SK-N-SH (cell line): ENCODE measurements around the gene UNC5B. TPM values are rescaled to one million over a fixed set of nuclear protein-coding genes. Genes with fewer than 3 reads are reported as not detected.

Experiments used
- CTCF ChIA-PET: fragments of 300-600, 350-600 bp; formaldehyde crosslinking; extraction: SDS; loops from one replicate; lab custom pipeline; 2021; lab: Yijun Ruan, JAX
- POLR2A ChIA-PET: fragments of 350-600 bp; sonication (Branson Sonifier 250); formaldehyde crosslinking; extraction: SDS; loops from one replicate; lab custom pipeline; 2020; ENCODE audit warnings: antibody characterized with exemption, inconsistent platforms; lab: Yijun Ruan, JAX
- DNase-seq: peaks from one replicate; pipeline ENCODE4 v3.0.0; 2012
- H2AFZ ChIP-seq: fragments of 200-600 bp; sonication (generic); 2 replicates; pipeline ENCODE4 v1.8.1; 2016; ENCODE audit warnings: antibody characterized with exemption, mild to moderate bottlenecking, low read depth
- H3F3A ChIP-seq: fragments of 200-600 bp; sonication (generic); replicated peaks from 2 replicates; pipeline ENCODE3; 2016; ENCODE audit warnings: antibody characterized with exemption, mild to moderate bottlenecking; ENCODE audit not compliant: insufficient read depth
- H3K27ac ChIP-seq, 2 experiments: fragments of 200-500 bp in 1 of 2; fragments of 200-600 bp in 1 of 2; sonication (Bioruptor generic) in 1 of 2; sonication (generic), shearing (Covaris generic) in 1 of 2; 2 replicates each; pipeline versions ENCODE4 v1.5.1 to v1.6.1; 2014 to 2016; ENCODE audit warnings: low read depth in 2 of 2, inconsistent platforms in 1 of 2, low read length in 1 of 2, mild to moderate bottlenecking in 1 of 2, mixed read lengths in 1 of 2
- H3K27me3 ChIP-seq: fragments of 200-600 bp; sonication (generic), shearing (Covaris generic); 2 replicates; pipeline ENCODE4 v1.6.1; 2016; ENCODE audit warnings: mixed run types; ENCODE audit not compliant: insufficient read depth
- H3K36me3 ChIP-seq, 2 experiments: fragments of 200-500 bp in 1 of 2; fragments of 200-600 bp in 1 of 2; sonication (Bioruptor generic) in 1 of 2; sonication (generic) in 1 of 2; replicated peaks in 1 of 2; 2 replicates each; pipeline versions ENCODE3 to v1.5.1; 2014 to 2016; ENCODE audit warnings: low read length in 1 of 2, mild to moderate bottlenecking in 1 of 2; ENCODE audit not compliant: insufficient read depth in 2 of 2, control insufficient read depth in 1 of 2
- H3K4me1 ChIP-seq, 2 experiments: fragments of 200-500 bp in 1 of 2; fragments of 200-600 bp in 1 of 2; sonication (Bioruptor generic) in 1 of 2; sonication (generic), shearing (Covaris generic) in 1 of 2; 2 replicates each; pipeline versions ENCODE4 v1.5.1 to v1.6.1; 2014 to 2016; ENCODE audit warnings: low read depth in 1 of 2, low read length in 1 of 2, mixed run types in 1 of 2; ENCODE audit not compliant: insufficient read depth in 2 of 2, control insufficient read depth in 1 of 2
- H3K4me2 ChIP-seq: fragments of 200-600 bp; sonication (generic), shearing (Covaris generic); 2 replicates; pipeline ENCODE4 v1.6.1; 2017; ENCODE audit warnings: mixed run types
- H3K4me3 ChIP-seq, 2 experiments: fragments of 200-500 bp in 1 of 2; fragments of 200-600 bp in 1 of 2; sonication (Bioruptor generic) in 1 of 2; sonication (generic), shearing (Covaris generic) in 1 of 2; 2 replicates each; pipeline versions ENCODE4 v1.5.1 to v1.8.1; 2014 to 2016; ENCODE audit warnings: low read depth in 2 of 2, inconsistent platforms in 1 of 2, low read length in 1 of 2, mild to moderate bottlenecking in 1 of 2, mixed read lengths in 1 of 2, moderate library complexity in 1 of 2
- H3K79me2 ChIP-seq: fragments of 200-600 bp; sonication (generic); 2 replicates; pipeline ENCODE4 v1.8.1; 2017; ENCODE audit warnings: mild to moderate bottlenecking; ENCODE audit not compliant: insufficient read depth
- H3K9ac ChIP-seq: fragments of 200-600 bp; sonication (generic); 2 replicates; pipeline ENCODE4 v1.6.1; 2017; ENCODE audit warnings: mixed run types
- H3K9me2 ChIP-seq: fragments of 200-600 bp; sonication (generic); 2 replicates; pipeline ENCODE4 v1.6.1; 2017; ENCODE audit warnings: mixed run types
- H3K9me3 ChIP-seq: fragments of 200-600 bp; sonication (generic); 2 replicates; pipeline ENCODE4 v1.6.1; 2017; ENCODE audit warnings: mixed run types, mild to moderate bottlenecking, moderate library complexity
- H4K20me1 ChIP-seq: fragments of 200-600 bp; sonication (generic); 2 replicates; pipeline ENCODE4 v1.6.1; 2017; ENCODE audit warnings: mild to moderate bottlenecking, mixed run types; ENCODE audit not compliant: insufficient read depth
- ELF1 ChIP-seq: IDR thresholded peaks from 2 replicates; pipeline ENCODE4 v1.4.0; 2012
- EP300 ChIP-seq, 2 experiments: IDR thresholded peaks; 2 replicates each; pipeline versions ENCODE4 v1.4.0 to v1.6.1; 2012; ENCODE audit warnings: borderline replicate concordance in 1 of 2, low read depth in 1 of 2, low read length in 1 of 2
- FOSL2 ChIP-seq: IDR thresholded peaks from 2 replicates; pipeline ENCODE4 v1.4.0; 2012; ENCODE audit warnings: low read depth, mild to moderate bottlenecking, moderate library complexity, borderline replicate concordance
- FOXJ3 ChIP-seq: sonication (generic); formaldehyde crosslinking; IDR thresholded peaks from 2 replicates; pipeline ENCODE4 v1.5.1; 2020; ENCODE audit warnings: mild to moderate bottlenecking, missing genetic modification reagents
- FOXM1 ChIP-seq: IDR thresholded peaks from 2 replicates; pipeline ENCODE4 v1.4.0; 2012; ENCODE audit warnings: low read depth, mild to moderate bottlenecking
- GABPA ChIP-seq: IDR thresholded peaks from 2 replicates; pipeline ENCODE4 v1.4.0; 2012; ENCODE audit warnings: low read depth, mild to moderate bottlenecking
- IRF3 ChIP-seq: fragments of 150-350 bp; IDR thresholded peaks from 2 replicates; pipeline ENCODE4 v1.6.1; 2016; ENCODE audit warnings: mild to moderate bottlenecking, low read depth, low read length
- JUND ChIP-seq: IDR thresholded peaks from 2 replicates; pipeline ENCODE4 v1.4.0; 2012
- MAX ChIP-seq: IDR thresholded peaks from 2 replicates; pipeline ENCODE4 v1.4.0; 2012; ENCODE audit warnings: low read depth
- MXI1 ChIP-seq: IDR thresholded peaks from 2 replicates; pipeline ENCODE4 v1.6.1; 2012; ENCODE audit warnings: mild to moderate bottlenecking, low read depth, low read length, improper control_type of control experiment
- NRF1 ChIP-seq: IDR thresholded peaks from 2 replicates; pipeline ENCODE4 v1.6.1; 2012; ENCODE audit warnings: low read depth, mild to moderate bottlenecking, low read length
- PBX3 ChIP-seq: IDR thresholded peaks from 2 replicates; pipeline ENCODE4; 2012
- POLR2AphosphoS5 ChIP-seq: IDR thresholded peaks from 2 replicates; pipeline ENCODE4 v1.6.1; 2012; ENCODE audit warnings: low read depth, low read length
- REST ChIP-seq: IDR thresholded peaks from 2 replicates; pipeline ENCODE4 v1.6.1; 2012; ENCODE audit warnings: mild to moderate bottlenecking, low read depth, low read length, moderate library complexity
- RFX5 ChIP-seq: IDR thresholded peaks from 2 replicates; pipeline ENCODE4 v1.6.1; 2012; ENCODE audit warnings: mild to moderate bottlenecking, improper control_type of control experiment, low read length
- RXRA ChIP-seq: IDR thresholded peaks from 2 replicates; pipeline ENCODE4 v1.4.0; 2012; ENCODE audit warnings: low read depth, mild to moderate bottlenecking, borderline replicate concordance
- SIN3A ChIP-seq: IDR thresholded peaks from 2 replicates; pipeline ENCODE4 v1.6.1; 2012; ENCODE audit warnings: low read depth, mild to moderate bottlenecking, low read length, moderate library complexity, borderline replicate concordance
- USF1 ChIP-seq: IDR thresholded peaks from 2 replicates; pipeline ENCODE4 v1.4.0; 2012; ENCODE audit warnings: low read depth, borderline replicate concordance
- USF2 ChIP-seq: fragments of 150-350 bp; IDR thresholded peaks from 2 replicates; pipeline ENCODE4 v1.6.1; 2017; ENCODE audit warnings: antibody characterized with exemption, low read length, low read depth, borderline replicate concordance
- ZBTB33 ChIP-seq: IDR thresholded peaks from 2 replicates; pipeline ENCODE4 v1.4.0; 2012; ENCODE audit warnings: low read depth, borderline replicate concordance
- WGBS: methylation state at CpG from one replicate; pipeline ENCODE4 v1.1.6; 2017; ENCODE audit warnings: low lambda C conversion rate; 5-methylcytosine and 5-hydroxymethylcytosine counted together
- polyA plus RNA-seq, 3 experiments: library from polyadenylated mRNA; depleted of rRNA; stranded (reverse); fragments of >200 nt; gene quantifications; 2 replicates each; pipeline ENCODE4 v1.2.3, GENCODE V29; 2012

Gene UNC5B
- polyA plus RNA-seq, 1 of the 3 experiments (the other 2 are of a cell fraction), result 13.8 TPM

GRCh38 chr10:71314028-71314693, 101.8 kb downstream of the UNC5B start (continued):
- TF ChIP-seq SIN3A (no peak), USF1 (no peak), POLR2AphosphoS5 (no peak), JUND (no peak), USF2 (no peak), RFX5 (no peak), MXI1 (no peak), MAX (no peak), FOXJ3 (no peak), ELF1 (no peak), REST (no peak)

GRCh38 chr10:71314694-71315225, 102.4 kb downstream of the UNC5B start:
- H3K27me3 ChIP-seq, result no peaks in the 10 kb centered on the region
- H3K36me3 ChIP-seq, result peaks cover 0 to 3% of the 10 kb centered on the region in 2 experiments
- no peak overlapping the region for H3K27ac ChIP-seq
- ChIA-PET CTCF (interaction anchor here (0.6 to 5.1 kb wide), 32 partner anchors 9 to 444 kb away, joined by 3 to 33 read pairs (median 4); partner anchors contain the start of gene CDH23), POLR2A (no interaction called here)
- H3K79me2 ChIP-seq, result no peaks in the 10 kb centered on the region
- H2AFZ ChIP-seq, result no peak overlapping the region
- no peaks in the 10 kb centered on the region for H3K9me3 ChIP-seq
- no peak overlapping the region for H3K4me3 ChIP-seq
- DNase-seq, result no peak
- H4K20me1 ChIP-seq, result no peaks in the 10 kb centered on the region
- H3F3A ChIP-seq, result peaks cover 20% of the 10 kb centered on the region
- H3K9ac ChIP-seq, result no peak overlapping the region
- H3K9me2 ChIP-seq, result no peaks in the 10 kb centered on the region
- H3K4me1 ChIP-seq, result peaks cover 0 to 13% of the 10 kb centered on the region in 2 experiments; a peak in 1 of 4 replicates
- WGBS, result 74% methylated on average over 10 of the region's 11 CpGs
- H3K4me2 ChIP-seq, result no peak overlapping the region
- no peak for TF ChIP-seq USF1
- no peak for TF ChIP-seq EP300 (IDR thresholded peaks at IDR 0.05; ENCODE audit: borderline replicate concordance in 1 of 2, low read depth in 1 of 2, low read length in 1 of 2)
- no peak for TF ChIP-seq FOSL2
- TF ChIP-seq PBX3, result no peak
- no peak for TF ChIP-seq FOXM1
- TF ChIP-seq GABPA, result no peak
- no peak for TF ChIP-seq POLR2AphosphoS5
- no peak for TF ChIP-seq NRF1
- no peak for TF ChIP-seq IRF3
- no peak for TF ChIP-seq ZBTB33
- TF ChIP-seq RXRA, result no peak
